Activated CD4-positive, alpha-beta T cell treated with anti-CD3 and anti-CD28 coated beads, Interleukin-10, Interleukin-2, amounts not matched to agents 100 ng/mL and 50 ng/mL, durations not matched to agents 16 hours and 8 hours (primary cell): ENCODE measurements around the gene FPR2.
"Not testable (repeated sequence)": the region's sequence is repeated elsewhere in the genome, so short reads cannot be mapped to it uniquely, and the experiment has no call there.

Source experiments
- DNase-seq: peaks from one replicate; pipeline ENCODE4 v3.0.0-alpha.2; 2020

FPR2 gene

DNA sequence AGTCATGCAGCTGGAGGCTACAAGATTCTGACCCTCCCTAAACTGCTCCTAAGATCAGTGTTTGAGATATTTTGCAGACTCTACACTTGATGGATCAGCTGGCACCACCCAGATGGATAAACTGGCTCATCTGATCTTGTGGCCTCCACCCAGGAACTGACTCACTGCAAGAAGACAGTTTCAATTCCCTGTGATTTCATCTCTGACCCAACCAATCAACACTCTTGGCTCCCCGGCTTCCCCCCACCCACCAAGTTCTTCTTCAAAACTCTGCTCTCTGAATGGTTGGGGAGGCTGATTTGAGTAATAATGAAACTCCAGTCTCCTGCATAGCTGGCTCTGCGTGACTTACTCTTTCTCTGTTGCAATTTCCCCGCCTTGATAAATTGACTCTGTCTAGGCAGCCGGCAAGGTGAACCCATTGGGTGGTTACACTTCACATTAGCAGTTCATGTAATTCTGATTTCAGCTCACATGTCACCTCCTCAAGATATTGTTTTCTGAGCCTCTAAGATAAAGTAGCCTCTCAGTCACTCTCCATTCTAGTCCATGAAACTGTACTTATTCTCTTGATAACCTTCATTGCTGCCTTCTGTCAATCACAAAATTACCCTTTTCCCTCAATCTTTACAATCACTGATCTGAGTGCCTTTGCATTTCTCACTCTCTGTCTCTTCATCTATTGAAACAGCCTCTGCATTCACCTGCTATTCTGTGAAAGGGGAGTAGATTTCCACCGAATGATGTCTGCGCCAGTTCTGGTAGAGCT is 24.1 kb downstream of the FPR2 start:
- DNase-seq = peak; percentile 61

DNA sequence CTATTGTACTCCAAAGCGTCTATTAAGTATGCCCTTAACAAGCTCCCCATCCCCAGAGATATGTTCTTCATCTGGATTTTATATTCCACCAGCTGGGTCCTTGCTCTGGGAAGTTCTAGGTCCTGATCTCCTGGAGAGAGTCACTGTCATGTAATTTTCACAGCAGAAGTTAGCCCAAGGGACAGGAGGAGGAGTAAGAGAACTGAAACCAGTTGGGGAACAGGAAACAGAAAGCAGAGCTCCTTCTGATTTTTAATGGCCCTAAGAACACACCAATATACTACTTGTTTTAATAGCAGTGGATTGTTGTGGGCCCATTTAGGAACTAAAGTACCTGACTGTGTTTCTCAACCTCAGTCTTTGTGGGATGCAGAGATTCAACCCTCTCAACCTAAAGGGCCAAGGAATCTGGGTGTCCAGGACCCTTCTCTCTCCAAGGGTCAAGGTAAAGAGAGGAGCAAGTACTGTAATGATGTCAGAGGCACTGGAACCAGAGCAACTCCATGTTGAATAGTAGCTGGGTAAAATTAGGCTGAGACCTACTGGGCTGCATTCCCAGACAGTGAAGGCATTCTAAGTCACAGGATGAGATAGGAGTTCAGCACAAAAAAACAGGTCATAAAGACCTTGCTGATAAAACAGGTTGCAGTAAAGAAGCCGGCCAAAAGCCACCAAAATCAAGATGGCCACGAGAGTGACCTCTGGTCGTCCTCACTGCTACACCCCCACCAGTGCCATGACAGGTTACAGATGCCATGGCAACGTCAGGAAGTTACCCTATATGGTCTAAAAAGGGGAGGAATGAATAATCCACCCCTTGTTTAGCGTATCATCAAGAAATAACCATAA is 25.9 kb downstream of the FPR2 start:
- no peak for DNase-seq

DNA sequence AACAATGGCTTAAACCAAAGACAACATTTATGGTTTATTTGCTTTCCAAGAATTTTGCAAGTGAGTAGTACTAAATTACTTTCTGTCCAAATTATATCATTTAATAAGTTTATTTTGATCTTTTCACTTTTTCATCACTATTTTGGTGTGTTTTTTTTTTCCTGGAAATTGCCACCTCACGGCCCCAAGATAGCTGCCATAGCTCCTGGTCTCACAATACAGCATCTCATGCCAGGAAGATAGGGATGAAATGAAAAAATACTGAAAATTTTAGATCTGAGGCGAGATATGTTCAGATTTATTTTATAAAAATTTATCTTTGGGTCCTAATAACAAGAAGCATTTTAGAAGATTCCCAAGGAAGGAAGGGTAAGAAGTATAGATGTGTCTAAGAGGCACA is 27.0 kb downstream of the FPR2 start:
- DNase-seq = no peak

DNA sequence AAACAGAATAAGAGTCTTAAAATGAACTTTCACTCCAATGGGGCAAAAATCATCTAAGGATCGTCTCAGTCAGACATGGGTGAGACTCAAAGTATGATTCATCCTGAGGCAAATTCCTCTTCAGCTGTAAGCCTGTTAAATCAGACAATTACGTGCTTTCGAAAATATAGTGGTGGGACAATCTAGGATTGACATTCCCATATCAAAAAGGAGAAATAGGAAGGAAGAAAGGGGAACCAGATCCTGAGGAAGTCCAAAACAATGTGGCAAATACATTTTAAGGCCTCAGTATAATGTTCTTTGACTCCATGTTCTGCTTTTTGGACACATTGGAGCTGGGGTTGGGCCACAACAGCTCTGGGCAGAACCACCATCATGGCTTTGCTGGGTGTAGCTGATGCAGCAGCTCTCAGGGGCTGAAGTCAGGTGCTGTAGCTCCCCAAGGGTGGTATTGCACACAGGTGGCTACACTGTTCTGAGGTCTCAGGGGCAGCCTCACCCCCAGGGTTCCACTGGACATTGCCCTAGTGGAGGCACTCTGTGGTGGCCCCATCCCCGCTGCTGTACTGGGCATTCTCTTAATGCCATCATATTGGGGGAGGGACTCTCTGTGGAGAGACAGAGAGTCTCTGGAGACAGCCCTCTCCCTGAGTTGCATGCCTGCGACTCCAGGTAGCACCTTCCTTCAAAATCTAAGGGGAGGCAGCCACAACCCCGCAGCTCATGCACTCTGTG is 28.2 kb downstream of the FPR2 start:
- DNase-seq = no peak

DNA sequence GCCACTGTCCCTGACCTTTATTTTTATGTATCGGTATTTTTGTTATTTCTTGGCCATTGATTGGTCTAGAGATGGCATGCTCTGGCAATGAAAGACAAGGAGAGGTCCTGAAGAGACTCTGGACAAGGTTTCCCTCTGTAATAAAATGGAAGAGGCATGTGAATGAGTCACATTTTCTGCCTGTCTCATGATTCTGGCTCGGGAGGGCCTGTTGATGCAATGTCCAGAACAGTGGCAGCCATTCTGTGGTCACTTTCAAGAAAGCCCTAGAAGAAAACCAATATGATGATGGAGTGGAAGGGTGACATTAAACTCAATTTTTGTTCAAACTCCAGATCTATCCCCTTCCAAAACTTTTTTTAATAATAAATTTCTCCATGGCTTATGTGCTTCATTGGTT is 32.0 kb downstream of the FPR2 start:
- no peak for DNase-seq

DNA sequence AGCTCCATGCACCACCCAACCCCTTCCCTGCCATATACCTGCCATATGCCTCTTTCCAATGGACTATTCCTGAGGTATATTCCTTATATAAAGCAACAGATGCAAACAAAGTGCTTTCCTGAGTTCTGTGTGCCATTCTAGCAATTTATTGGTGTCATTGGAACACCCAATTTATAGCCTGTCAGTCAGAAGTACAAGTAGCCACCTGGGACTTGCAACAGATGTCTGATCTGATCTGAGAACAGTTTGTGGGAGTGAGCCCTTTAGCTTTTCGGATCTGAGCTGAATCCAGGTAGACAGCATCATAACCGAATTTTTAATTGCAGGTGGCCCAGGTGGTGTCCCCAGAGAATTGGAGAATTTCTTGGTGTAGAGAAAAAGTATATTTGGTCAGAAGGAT is 33.0 kb downstream of the FPR2 start:
- no peak for DNase-seq

DNA sequence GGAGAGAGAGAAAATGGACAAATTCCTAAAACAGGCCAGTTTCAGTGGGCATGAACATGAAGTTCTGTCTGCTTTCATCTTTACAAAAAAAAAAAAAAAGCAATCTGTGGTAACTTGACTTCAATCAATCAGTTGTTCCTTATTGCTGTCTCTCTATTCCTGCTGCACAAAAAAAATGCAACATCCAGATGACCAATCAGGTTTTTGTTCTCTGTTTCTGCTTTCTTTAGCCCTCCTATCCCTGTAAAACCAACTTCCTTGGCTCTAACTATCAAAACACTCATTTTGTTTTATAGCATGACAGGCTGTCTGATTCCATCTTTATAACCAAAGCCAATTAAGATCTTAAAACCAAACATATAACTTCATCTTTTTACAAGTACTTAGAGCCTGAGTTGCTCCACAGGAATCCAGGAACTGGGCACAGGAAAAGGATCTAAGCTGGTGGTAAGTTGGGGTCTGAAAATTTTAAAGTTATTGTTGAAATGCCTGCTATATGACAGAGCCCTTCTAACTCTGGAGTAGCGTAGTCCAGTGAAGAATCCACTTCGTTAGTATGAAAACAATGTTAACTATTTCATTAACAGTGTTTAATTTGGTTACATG is 34.0 kb downstream of the FPR2 start, which contains the start of gene FPR3:
TSS of gene FPR3 (plus strand) at position 273 of the 606 bp plus-strand sequence. CDS start 28,592 bp downstream, outside the sequence.
- DNase-seq = no peak

DNA sequence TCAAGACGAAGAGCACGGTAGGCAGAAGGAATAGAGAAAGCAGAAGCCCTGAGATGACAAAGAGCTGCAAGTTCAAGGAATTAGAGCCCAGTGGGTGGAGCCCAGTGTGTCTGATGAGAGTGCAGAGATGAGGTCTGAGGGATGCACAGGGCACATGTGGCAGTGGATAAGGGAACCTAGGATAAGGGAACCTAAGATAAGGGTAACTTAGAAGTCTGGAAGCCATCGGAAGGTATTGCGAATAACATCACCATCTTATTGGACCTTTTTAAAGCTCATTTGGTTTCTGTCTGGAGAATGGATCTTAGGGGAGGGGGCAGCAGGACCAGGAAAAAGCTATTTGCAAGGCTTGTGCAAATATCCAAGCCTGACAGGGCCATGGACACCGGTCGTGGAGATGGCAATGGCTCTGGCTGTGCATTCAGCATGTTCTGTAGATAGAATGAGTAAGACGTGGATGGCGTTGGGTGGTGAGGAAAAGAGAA is 35.3 kb downstream of the FPR2 start:
- DNase-seq = no peak

DNA sequence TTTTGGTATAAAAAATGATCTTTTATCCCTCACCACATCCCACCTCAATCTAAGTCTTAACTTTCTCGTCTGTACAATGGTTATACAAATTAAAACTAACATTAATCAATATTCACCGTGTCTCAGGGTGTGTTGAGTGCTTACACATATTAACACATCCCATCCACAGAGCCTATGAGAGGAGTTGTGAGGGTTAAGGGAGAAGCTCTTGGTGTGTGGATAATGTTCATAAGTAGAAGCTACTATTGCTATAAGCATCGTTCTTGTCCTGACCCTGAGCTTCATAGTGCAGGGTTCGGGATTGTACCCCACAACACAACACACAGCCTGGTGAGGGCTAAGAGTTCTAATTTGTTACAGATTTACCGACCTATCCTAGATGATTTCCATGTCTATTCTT is 36.5 kb downstream of the FPR2 start:
- DNase-seq = no peak

DNA sequence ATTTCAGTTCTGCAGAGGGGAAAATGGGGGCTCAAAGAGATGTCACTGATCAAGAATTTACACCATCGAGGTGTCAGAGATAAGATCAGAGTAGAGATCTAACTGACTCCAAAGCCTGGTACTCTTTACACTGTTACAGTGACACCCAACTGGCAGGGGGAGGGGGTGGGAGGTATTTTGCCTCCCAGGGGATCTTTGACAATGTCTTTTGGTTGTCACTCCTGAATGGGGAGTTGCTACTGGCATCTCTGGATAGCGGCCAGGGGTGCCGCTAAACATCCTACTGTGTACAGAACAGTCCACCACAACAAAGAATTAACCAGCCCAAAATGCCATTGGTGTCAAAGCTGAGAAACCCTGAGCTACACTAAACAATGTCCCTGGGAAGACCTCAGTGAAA is 37.1 kb downstream of the FPR2 start:
- DNase-seq = no peak

DNA sequence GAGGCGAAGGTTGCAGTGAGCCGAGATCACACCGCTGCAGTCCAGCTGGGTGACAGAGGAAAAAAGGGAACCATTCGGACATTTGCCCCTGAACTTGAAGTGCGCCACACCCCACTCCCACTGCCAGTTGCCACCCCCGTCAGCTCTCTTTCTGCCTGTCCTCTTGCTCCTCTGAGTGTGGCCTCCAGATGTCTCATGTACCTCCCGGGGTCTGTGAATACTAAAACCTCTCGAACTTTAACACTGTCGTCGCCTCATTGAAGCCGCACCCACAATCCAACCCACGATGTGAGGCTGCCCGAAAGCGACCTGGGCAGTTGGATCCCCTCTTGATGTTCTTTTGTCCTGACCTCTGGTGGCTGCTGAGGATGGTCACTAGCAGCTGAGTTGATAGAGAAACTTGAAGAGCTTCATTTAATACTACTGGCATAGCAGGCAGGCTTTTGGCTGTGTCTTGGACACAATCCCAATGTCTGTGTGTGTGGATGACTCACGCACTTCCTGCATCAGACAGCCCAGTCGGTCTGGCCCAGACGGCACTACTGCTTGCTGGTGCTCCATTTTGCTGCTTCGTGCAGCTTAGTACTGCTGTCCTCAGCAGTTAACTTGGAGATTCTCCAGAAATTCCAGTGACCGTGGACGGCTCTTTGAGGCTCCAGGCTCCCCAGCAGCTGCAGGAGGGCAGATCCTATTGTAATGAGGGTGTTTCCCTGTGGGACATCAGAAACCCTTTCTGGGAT is 38.2 kb downstream of the FPR2 start:
- DNase-seq = no peak

DNA sequence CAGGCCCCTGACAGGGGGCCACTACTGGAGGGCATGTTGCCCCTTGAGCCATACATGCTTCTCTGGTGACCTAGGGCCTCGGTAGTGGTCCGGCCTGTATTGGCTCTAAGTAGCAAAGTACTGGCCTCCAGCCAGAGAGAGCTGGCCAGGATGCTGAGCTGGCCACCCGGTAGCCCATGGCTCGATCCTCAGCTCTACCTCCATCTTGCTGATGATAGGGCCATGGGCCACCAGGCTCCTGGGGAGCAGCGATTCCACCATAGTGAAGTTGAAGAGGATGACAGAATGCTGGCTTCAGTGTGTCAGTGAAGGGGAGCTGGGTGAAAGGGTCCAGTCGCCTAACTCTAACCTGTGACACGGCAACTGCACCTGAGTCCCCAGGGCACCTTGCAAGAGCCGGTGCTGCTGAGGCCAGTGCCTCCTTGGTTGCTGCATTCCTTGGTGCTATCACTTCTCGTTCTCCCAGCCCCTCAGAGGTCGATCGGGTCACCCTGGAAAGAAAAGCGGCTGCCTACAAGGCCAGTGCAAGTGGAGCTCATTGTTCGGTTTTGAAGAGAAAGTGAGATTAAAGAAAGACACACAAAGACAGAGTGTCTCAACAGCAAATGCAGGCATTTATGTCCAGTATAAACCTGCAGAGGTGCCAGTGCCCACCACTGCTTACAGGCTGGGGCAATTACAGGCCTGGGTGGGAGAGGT is 38.9 kb downstream of the FPR2 start:
- no peak for DNase-seq

DNA sequence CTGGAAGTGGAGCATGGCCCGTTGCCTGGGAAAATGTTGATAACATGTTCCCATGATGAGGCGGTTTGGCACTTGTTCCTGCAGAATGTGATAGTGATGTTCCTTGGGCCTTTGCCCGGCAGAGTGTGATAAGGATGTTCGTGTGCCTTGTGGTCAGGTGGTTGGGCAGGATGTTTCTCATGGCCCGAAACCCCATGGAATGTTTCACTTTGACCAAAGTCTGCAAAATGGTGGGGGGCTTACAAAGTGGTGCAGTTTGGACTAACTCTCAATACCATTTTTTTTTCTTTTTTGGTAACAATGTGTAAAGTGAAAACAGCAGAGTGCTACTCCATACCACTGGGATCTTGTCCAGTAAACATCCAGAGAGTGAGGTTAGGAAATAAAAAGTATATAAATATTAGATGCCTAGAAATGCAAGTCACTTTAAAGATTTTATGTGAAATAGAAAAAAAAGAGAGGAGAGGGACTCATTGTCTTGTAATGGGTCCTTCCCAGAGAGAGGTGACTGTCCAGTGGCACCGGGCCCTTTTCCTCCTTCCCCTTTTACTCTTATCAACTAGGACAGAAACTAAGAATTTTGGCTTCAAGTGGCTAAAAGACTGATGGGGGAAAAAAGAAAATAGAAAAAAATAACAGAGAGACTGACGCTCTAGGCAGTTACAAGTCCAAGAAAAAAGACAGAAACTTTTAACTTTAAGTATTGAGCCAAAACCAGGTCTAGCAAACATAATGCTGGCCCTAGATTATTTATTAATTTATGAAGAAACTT is 39.7 kb downstream of the FPR2 start:
- DNase-seq = no peak

DNA sequence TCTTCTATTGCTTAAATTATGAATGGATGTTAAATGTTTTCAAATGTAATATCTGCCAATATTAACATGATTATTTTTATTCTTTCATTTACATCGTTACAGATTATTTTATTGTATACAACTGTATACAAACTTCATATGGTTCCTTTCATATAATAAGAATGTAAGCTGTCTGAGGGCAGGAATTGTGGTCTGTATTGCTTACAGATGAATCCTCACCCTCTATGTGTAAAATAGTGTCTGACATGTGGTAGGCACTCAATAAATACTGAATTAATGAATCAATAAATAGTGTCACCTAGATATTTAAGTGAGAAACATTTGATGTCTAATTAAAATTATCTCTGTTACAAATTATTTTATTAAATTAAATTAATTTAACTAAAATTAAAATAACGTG is 41.8 kb downstream of the FPR2 start:
- DNase-seq = no peak

DNA sequence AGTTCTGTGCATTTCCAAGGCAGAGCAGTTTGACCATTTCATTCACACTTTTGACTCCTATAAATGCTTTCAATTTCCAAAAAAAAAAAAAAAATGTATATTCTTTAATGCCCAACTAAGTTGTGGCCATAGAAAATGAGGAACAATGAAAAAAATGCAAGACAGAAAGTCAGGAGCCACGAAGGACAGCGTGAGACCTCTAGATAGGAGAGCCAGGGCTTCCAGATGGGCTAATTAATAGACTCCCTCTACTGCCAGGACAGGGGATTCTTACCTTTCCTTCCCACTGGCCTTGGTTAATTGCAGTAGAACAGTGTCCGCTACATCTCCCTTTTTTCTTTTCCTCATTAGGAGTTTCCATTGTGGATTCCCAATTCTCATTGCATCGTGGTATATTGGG is 42.5 kb downstream of the FPR2 start:
- DNase-seq = no peak

DNA sequence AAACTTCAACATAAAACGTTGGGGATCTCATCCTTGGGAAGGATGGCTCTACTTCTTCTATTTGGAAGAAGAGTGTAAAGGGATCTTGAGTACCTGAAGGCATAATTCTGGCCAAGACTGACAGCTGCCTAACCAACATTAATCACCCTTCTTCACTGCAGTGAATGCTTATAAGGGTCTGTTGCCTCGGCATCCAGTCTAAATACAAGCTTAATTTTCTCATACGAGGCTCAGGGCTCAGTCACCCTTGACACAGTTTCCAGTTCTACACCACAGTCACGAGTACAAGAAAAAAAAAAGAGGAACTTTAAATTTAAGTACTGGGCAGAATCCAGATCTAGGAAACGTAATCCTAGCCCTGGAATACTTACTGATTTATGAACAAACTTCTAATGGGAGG is 43.0 kb downstream of the FPR2 start:
- no peak for DNase-seq

DNA sequence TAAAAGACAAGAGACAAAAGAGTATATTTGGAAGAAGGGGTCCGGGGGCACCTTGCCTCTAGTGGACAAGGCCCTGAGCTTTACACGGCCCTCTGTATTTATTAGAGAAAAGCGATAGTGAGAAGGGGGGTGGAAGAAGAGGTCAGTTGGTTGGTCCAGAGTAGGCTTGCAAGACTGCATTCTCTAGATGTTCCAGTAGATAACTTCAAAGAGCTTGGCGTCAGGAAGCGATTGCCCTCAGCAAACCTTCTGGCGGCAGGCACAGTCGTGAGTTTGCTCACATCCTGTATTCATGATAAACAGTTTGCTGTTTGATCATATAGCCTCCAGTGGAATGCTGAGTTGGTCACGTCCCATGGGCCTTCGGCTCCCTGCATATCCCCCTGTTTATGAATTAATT is 43.8 kb downstream of the FPR2 start:
- not testable (repeated sequence) for DNase-seq

DNA sequence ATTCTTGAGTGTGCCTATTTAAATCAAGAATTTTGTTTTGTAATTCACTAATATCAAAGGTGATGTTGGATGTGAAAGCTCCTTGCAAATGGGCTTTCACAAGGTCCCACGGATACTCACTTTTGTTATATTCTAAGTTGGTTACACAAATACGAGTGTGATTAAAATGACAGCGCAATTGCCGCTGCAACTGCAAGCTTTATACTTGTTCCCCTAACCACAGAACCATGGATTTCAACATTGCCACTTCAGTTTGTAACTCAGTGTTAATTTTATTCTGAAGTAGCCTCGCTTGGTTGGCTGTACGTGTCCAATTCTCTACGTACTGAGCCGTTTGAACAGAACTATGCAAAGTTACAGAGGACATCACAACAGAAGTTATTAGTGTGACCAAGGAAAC is 44.4 kb downstream of the FPR2 start:
- not testable (repeated sequence) for DNase-seq

DNA sequence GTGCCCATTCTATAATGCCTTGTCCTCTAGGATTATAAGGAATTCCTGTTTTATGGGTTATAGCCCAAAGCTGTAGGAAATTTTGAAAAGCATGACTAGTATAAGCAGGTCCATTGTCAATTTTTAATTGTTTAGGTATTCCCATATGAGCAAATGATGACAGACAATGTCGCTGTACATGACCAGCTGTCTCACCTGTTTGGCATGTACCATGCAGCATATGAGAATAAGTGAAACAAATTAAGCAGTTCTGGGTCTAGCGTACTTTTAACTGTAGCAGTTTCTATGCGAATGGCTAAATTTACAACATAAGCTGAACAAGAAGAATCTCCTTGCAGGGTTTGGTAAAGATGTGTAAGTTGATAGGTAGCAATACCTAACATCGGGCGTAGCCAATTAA is 45.6 kb downstream of the FPR2 start:
- DNase-seq = not testable (repeated sequence)

DNA sequence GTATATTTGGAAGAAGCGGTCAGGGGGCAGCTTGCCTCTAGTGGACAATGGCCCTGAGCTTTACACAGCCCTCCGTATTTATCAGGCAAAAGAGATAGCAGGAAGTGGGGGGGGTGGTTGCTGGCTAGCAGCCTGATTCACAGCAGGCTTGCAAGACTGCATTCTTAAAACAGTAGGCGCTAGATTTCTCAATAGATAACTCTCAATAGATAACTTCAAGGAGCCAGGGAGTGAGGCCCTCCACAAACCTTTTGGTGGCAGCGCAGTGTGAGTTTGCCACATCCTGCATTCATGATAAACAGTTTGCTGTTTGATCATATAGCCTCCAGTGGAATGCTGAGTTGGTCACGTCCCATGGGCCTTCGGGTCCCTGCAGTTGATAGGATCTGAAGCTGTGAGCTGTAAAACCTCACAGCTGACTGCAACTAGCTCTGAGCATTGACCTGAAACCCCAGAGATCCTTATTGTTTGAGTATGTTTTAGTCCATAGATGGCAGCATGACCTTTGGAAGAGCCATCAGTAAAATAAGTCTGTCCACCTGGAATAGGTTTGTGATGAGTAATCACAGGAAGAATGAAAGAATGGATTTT is 46.2 kb downstream of the FPR2 start:
- DNase-seq = no peak
